ENCODE data around the gene POLR1H.

Gene POLR1H

GRCh38 chr6:30101444-30102413 lies 40.7 kb downstream of the POLR1H start:
- H3K4me3 ChIP-seq (ENCODE audit: control insufficient read depth, low read depth, low read length): peak overlapping the region; percentile 47
- TF ChIP-seq, protein P1, sequence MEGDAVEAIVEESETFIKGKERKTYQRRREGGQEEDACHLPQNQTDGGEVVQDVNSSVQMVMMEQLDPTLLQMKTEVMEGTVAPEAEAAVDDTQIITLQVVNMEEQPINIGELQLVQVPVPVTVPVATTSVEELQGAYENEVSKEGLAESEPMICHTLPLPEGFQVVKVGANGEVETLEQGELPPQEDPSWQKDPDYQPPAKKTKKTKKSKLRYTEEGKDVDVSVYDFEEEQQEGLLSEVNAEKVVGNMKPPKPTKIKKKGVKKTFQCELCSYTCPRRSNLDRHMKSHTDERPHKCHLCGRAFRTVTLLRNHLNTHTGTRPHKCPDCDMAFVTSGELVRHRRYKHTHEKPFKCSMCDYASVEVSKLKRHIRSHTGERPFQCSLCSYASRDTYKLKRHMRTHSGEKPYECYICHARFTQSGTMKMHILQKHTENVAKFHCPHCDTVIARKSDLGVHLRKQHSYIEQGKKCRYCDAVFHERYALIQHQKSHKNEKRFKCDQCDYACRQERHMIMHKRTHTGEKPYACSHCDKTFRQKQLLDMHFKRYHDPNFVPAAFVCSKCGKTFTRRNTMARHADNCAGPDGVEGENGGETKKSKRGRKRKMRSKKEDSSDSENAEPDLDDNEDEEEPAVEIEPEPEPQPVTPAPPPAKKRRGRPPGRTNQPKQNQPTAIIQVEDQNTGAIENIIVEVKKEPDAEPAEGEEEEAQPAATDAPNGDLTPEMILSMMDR (conservative IDR thresholded peaks at IDR 0.05; ENCODE audit: control insufficient read depth, insufficient read depth, low read depth, low read length): no peak
- peak; percentile 82 for DNase-seq (ENCODE audit: low read depth)

DNA sequence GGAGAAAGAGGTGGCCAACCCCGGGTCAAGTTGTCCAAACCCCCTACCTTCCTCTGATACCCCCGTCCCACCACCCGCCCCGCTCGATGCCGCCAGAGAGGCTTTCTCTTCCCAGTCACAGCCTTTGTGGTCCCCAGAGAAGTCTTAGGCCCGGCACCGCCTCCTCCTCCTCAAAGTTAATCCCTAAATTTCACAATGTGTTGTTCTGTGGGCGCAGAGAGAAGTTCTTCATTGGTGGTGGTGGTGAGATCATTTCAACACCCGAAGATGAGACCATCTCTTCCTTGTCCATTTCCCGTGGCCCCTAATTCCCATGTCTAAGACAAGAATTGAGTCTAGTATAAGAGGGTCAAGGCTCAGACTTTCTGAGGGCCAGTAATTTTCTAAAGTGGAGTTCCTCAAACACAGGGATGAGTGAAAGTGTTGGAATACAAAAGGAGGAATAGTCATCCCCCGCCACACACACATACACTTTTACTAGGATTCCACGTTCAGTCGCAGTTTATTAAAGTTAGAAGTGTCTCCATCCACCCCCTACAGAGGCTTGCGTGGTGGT lies 41.4 kb downstream of the POLR1H start:
- TF ChIP-seq, protein P1 (conservative IDR thresholded peaks at IDR 0.05; ENCODE audit: control insufficient read depth, insufficient read depth, low read depth, low read length): no peak
- peak overlapping the region; percentile 41 for H3K4me3 ChIP-seq (ENCODE audit: control insufficient read depth, low read depth, low read length)
- peak; percentile 78 for DNase-seq (ENCODE audit: low read depth)

DNA sequence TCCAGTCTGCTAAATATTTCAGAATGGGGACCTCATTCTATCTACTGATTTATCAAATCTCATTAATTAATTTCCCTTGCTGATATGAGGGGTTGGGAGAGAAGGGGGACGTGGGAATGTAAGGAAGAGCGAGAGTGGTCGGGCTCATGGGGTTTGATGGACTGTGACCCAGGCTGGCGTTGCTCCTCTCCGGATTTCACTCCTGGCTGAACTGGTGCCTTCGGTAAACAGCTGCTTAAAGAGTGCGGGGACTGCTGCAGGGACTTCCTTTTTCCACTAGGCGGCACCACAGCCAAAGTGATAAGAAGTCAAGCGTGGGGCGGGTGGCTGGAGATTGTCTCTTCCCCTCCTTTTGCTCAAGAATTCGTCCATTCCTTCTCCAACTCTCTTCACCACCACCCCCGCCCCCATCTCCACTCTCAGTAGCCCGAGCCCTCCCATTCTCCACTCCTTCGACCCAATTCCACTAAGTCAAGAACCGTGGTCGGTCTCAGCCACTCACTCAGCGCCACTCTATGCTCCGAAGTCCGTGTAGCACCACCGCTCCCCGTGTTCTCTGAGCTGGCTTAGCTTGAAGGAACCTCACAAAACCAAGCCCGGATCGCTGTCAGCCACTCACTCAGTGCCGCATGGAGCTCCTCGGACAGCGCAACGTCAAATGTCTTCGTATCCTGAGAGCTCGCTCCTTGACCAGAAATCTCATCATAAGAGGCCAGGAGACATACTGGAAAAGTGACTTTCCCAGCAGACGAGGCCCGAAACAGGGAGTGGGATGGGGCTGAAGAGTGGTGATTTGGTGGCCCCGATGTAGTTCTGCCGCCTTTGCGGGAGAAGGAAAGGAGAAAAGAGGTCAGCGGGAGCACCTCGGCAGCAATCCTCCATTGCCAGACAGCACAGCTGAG lies 42.2 kb downstream of the POLR1H start:
- peak overlapping the region; percentile 47 for H3K4me3 ChIP-seq (ENCODE audit: control insufficient read depth, low read depth, low read length)
- TF ChIP-seq, protein P1 (conservative IDR thresholded peaks at IDR 0.05; ENCODE audit: control insufficient read depth, insufficient read depth, low read depth, low read length): peak; percentile 90
- peak; percentile 85 for DNase-seq (ENCODE audit: low read depth)

GRCh38 chr6:30103872-30104179 lies 42.8 kb downstream of the POLR1H start:
- H3K4me3 ChIP-seq (ENCODE audit: control insufficient read depth, low read depth, low read length): no peak overlapping the region
- no peak for DNase-seq (ENCODE audit: low read depth)
- TF ChIP-seq, protein P1 (conservative IDR thresholded peaks at IDR 0.05; ENCODE audit: control insufficient read depth, insufficient read depth, low read depth, low read length): no peak

DNA sequence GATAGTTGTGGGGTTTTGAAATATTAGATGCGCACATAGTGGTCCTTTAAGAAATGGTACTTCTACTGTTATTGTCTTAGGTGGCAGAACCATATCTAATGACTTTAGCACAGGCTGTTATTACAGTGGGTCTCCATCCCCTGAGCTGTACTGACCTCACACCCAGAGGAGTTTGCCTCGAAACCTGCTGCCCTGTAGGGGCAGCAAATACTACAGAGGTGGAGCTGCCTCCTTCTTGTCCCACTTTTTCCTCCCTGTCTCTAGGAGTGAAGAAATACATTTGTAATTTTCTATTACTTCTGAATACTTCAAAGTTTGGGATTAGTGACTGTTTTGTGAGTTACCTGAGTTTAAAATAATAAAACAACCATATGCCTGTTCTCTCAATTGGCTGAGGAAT lies 43.6 kb downstream of the POLR1H start:
- DNase-seq (ENCODE audit: low read depth): no peak
- no peak overlapping the region for H3K4me3 ChIP-seq (ENCODE audit: control insufficient read depth, low read depth, low read length)
- TF ChIP-seq, protein P1 (conservative IDR thresholded peaks at IDR 0.05; ENCODE audit: control insufficient read depth, insufficient read depth, low read depth, low read length): no peak

DNA sequence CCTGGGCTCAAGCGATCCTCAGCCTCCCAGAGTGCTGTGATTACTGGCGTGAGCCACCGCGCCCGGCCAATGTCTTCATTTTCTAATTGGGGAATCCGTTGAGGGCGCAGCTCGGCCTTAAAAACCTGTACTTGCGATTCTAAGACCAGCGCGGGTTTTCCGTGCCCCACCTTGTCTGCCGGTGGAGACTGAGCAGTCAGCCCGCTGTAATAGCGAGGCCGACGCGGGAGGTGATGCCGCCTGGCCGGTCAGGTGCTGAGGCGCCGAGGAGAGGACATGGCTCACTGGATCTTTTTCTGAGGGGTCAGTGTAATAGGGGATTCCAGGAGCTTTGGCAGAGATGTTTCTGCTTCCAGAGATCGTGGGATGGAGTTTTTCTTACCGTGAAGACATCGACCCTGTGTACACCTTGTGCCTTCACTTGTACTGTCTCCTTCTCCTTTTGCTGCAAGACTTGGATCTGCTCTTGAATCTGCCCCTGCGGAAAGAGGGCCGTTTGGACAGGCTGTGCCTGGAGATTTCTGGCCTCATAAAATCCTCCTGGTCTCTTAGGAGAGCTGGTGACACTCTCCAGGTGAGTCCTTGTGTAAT lies 50.3 kb downstream of the POLR1H start:
- TF ChIP-seq, protein P1 (conservative IDR thresholded peaks at IDR 0.05; ENCODE audit: control insufficient read depth, insufficient read depth, low read depth, low read length): no peak
- no peak for DNase-seq (ENCODE audit: low read depth)
- no peak overlapping the region for H3K4me3 ChIP-seq (ENCODE audit: control insufficient read depth, low read depth, low read length)
